Trophoblast cell (in vitro differentiated cells and primary cell): ENCODE data around the gene SLC7A8.

Experiments
- DNase-seq, 2 donors: peaks; one replicate each; pipeline ENCODE4 v3.0.0-alpha.2; 2016
- H2AFZ ChIP-seq: 2 replicates; pipeline ENCODE4 v1.6.1; 2013; ENCODE audit warnings: low read length, moderate library complexity, mild to moderate bottlenecking; ENCODE audit not compliant: insufficient read depth, poor library complexity
- H2AK5ac ChIP-seq: 2 replicates; pipeline ENCODE4 v1.6.1; 2013; ENCODE audit warnings: mild to moderate bottlenecking, low read length
- H2BK120ac ChIP-seq: 2 replicates; pipeline ENCODE4 v1.6.1; 2013; ENCODE audit warnings: low read length, mild to moderate bottlenecking, moderate library complexity; ENCODE audit not compliant: insufficient read depth, poor library complexity
- H2BK12ac ChIP-seq: 2 replicates; pipeline ENCODE4 v1.6.1; 2013; ENCODE audit warnings: mild to moderate bottlenecking, low read length, moderate library complexity
- H2BK5ac ChIP-seq: 2 replicates; pipeline ENCODE4 v1.6.1; 2013; ENCODE audit warnings: low read length, low read depth, moderate library complexity, mild to moderate bottlenecking; ENCODE audit not compliant: poor library complexity
- H3K14ac ChIP-seq: 2 replicates; pipeline ENCODE4 v1.6.1; 2013; ENCODE audit warnings: mild to moderate bottlenecking, low read length
- H3K18ac ChIP-seq: 2 replicates; pipeline ENCODE4 v1.6.1; 2013; ENCODE audit warnings: mild to moderate bottlenecking, low read length
- H3K23ac ChIP-seq: 2 replicates; pipeline ENCODE4 v1.6.1; 2013; ENCODE audit warnings: low read length
- H3K27ac ChIP-seq: 2 replicates; pipeline ENCODE4 v1.5.1; 2013; ENCODE audit warnings: low read depth, mild to moderate bottlenecking, inconsistent platforms, low read length, moderate library complexity
- H3K27me3 ChIP-seq: 2 replicates; pipeline ENCODE4 v1.6.1; 2013; ENCODE audit warnings: inconsistent platforms, mild to moderate bottlenecking, low read length, moderate library complexity; ENCODE audit not compliant: insufficient read depth
- H3K36me3 ChIP-seq, 2 experiments: 1 replicate in 1 of 2; 2 replicates in 1 of 2; pipeline ENCODE4 v1.6.1; 2013; ENCODE audit warnings: low read length in 2 of 2, mild to moderate bottlenecking in 2 of 2, moderate library complexity in 1 of 2; ENCODE audit not compliant: insufficient read depth in 2 of 2, control insufficient read depth in 1 of 2
- H3K4ac ChIP-seq: 2 replicates; pipeline ENCODE4 v1.6.1; 2013; ENCODE audit warnings: low read depth, mild to moderate bottlenecking, low read length, moderate library complexity
- H3K4me1 ChIP-seq, 2 experiments: 1 replicate in 1 of 2; 2 replicates in 1 of 2; pipeline ENCODE4 v1.6.1; 2013; ENCODE audit warnings: low read length in 2 of 2, mild to moderate bottlenecking in 2 of 2, moderate library complexity in 1 of 2; ENCODE audit not compliant: insufficient read depth in 2 of 2, control insufficient read depth in 1 of 2
- H3K4me2 ChIP-seq: 2 replicates; pipeline ENCODE4 v1.6.1; 2013; ENCODE audit warnings: inconsistent platforms, mild to moderate bottlenecking, low read length, moderate library complexity
- H3K4me3 ChIP-seq: 2 replicates; pipeline ENCODE4 v1.5.1; 2013; ENCODE audit warnings: mild to moderate bottlenecking, low read depth, low read length, inconsistent platforms
- H3K79me1 ChIP-seq: one replicate; pipeline ENCODE4 v1.6.1; 2013; ENCODE audit warnings: low read length
- H3K79me2 ChIP-seq: 2 replicates; pipeline ENCODE4 v1.6.1; 2013; ENCODE audit warnings: low read length, mild to moderate bottlenecking; ENCODE audit not compliant: control insufficient read depth, insufficient read depth, poor library complexity
- H3K9ac ChIP-seq: 2 replicates; pipeline ENCODE4 v1.6.1; 2013; ENCODE audit warnings: mild to moderate bottlenecking, low read length
- H3K9me3 ChIP-seq: 2 replicates; pipeline ENCODE4 v1.6.1; 2013; ENCODE audit warnings: low read depth, mild to moderate bottlenecking, control low read depth, inconsistent platforms, low read length; ENCODE audit not compliant: insufficient read depth
- H4K12ac ChIP-seq: 2 replicates; pipeline ENCODE4 v1.6.1; 2013; ENCODE audit warnings: low read depth, mild to moderate bottlenecking, low read length, moderate library complexity
- H4K8ac ChIP-seq: 2 replicates; pipeline ENCODE4 v1.6.1; 2013; ENCODE audit warnings: low read depth, mild to moderate bottlenecking, low read length, moderate library complexity
- H4K91ac ChIP-seq: one replicate; pipeline ENCODE4 v1.6.1; 2013; ENCODE audit warnings: low read depth, mild to moderate bottlenecking, low read length, moderate library complexity
- WGBS: extraction: QIAGEN DNeasy Blood & Tissue Kit; methylation state at CpG from one replicate; pipeline ENCODE4 v1.1.7; 2013; ENCODE audit warnings: missing lambda C conversion rate; ENCODE audit not compliant: insufficient read length, insufficient coverage; ENCODE audit errors: extremely low coverage; 5-methylcytosine and 5-hydroxymethylcytosine counted together

Gene SLC7A8

DNA sequence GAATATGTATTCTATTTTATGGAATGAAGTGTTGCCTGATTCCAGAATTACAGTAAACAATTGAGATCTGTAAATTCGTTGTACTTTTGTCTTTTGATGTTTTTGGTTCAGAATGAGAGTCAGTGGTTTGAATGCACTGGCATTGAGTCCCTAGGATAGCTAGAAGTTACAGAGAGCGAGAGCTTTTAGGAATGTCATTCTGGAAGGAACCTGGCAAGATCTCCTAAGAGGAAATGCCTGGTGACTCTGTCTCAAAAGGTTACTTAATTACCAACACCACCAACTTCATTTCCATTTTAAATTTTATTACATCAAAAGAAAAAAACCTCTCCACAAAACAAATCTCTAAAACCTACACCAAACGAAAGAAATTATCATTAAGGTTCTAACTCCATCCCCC, 58.4 kb downstream of the SLC7A8 start:
- Histone ChIP-seq H3K27ac (no peak overlapping the region), H2BK5ac (no peak overlapping the region), H3K79me1 (no peaks in the 10 kb centered on the region), H2AFZ (no peak overlapping the region), H3K4me1 (peaks cover 0 to 2% of the 10 kb centered on the region in 2 experiments), H3K23ac (no peak overlapping the region), H3K79me2 (no peaks in the 10 kb centered on the region), H3K4me3 (no peak overlapping the region), H3K18ac (no peak overlapping the region), H3K4ac (no peak overlapping the region), H4K12ac (no peak overlapping the region), H2AK5ac (no peak overlapping the region), H3K4me2 (no peak overlapping the region), H3K27me3 (no peaks in the 10 kb centered on the region), H2BK120ac (no peak overlapping the region), H2BK12ac (no peak overlapping the region), H3K9me3 (no peaks in the 10 kb centered on the region), H3K14ac (no peak overlapping the region), H4K91ac (no peak overlapping the region), H4K8ac (no peak overlapping the region), H3K36me3 (peaks cover 19 to 21% of the 10 kb centered on the region in 2 experiments), H3K9ac (no peak overlapping the region)
- 100% methylated on average over 1 of the region's 3 CpGs for WGBS
- no peak for DNase-seq

DNA sequence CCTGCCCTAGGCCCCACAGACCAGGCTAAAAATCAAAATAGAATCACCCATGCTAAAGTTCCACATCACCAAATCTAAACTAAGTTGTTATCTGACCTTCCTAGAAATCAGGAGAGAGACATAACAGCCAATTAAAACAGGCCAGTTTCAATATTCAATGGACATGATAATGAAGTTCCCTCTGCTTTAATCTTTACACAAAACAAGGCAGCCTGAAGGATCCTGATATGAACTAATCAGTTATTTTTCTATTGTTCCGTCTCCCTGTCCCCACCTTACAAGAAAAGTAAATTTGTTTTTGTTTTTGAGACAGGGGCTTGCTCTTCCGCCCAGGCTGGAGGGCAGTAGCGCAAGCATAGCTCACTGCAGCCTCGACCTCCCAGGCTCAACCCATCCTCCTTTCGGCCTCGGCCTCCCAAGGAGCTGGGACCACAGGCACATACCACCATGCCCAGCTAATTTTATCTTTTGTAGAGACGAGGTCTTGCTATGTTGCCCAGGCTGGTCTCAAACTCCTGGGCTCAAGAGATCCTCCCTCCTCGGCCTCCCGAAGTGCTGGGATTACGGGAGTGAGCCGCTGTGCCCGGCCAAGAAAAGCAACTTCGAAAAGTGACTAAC, 59.0 kb downstream of the SLC7A8 start:
- Histone ChIP-seq H3K18ac (no peak overlapping the region), H3K79me1 (no peaks in the 10 kb centered on the region), H2BK120ac (no peak overlapping the region), H3K9ac (no peak overlapping the region), H3K4ac (no peak overlapping the region), H3K36me3 (peaks cover 19% of the 10 kb centered on the region in 2 experiments), H4K12ac (no peak overlapping the region), H3K27ac (no peak overlapping the region), H4K91ac (no peak overlapping the region), H3K4me1 (peaks cover 0 to 2% of the 10 kb centered on the region in 2 experiments), H3K23ac (no peak overlapping the region), H2AK5ac (no peak overlapping the region), H3K4me3 (no peak overlapping the region), H3K9me3 (no peaks in the 10 kb centered on the region), H2BK12ac (no peak overlapping the region), H2BK5ac (no peak overlapping the region), H3K79me2 (no peaks in the 10 kb centered on the region), H3K4me2 (no peak overlapping the region), H3K14ac (no peak overlapping the region), H4K8ac (no peak overlapping the region), H3K27me3 (no peaks in the 10 kb centered on the region), H2AFZ (no peak overlapping the region)
- WGBS, result no CpG with 5 or more reads among the region's 13 CpGs
- DNase-seq, result no peak

DNA sequence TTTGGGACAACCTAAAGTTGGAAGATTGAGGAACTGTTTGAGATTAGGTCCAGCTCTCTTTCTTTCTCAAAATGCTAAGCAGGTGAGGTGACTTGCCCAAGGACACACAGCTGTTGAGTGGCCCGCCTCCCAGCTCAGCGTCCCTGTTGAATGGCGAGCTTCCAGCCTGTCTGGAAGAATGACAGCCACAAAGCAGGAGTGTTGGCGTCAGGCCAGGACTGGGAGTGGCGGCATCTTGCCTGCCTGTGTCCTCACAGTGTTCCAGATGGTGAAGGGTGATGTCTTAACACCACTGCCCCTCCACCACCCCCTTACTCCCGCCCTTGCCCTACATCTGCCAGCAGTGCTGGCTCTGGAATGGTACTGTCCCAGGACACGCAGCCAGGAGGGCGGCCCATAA, 60.0 kb downstream of the SLC7A8 start:
- H3K4me1 ChIP-seq, result peaks cover 0 to 2% of the 10 kb centered on the region in 2 experiments
- H2AK5ac ChIP-seq, result no peak overlapping the region
- no peak overlapping the region for H2BK120ac ChIP-seq
- no CpG with 5 or more reads among the region's 8 CpGs for WGBS
- H3K27ac ChIP-seq, result no peak overlapping the region
- H4K8ac ChIP-seq, result no peak overlapping the region
- H2BK12ac ChIP-seq, result no peak overlapping the region
- H3K4ac ChIP-seq, result no peak overlapping the region
- H3K9ac ChIP-seq, result no peak overlapping the region
- no peak overlapping the region for H3K4me3 ChIP-seq
- no peak overlapping the region for H4K12ac ChIP-seq
- H4K91ac ChIP-seq, result no peak overlapping the region
- no peak overlapping the region for H3K4me2 ChIP-seq
- H3K9me3 ChIP-seq, result no peaks in the 10 kb centered on the region
- no peaks in the 10 kb centered on the region for H3K79me1 ChIP-seq
- H2AFZ ChIP-seq, result no peak overlapping the region
- H3K79me2 ChIP-seq, result no peaks in the 10 kb centered on the region
- no peak overlapping the region for H2BK5ac ChIP-seq
- H3K18ac ChIP-seq, result no peak overlapping the region
- H3K27me3 ChIP-seq, result no peaks in the 10 kb centered on the region
- peak in 1 of 2 donors; percentile 13 for DNase-seq
- H3K36me3 ChIP-seq, result peaks cover 16 to 17% of the 10 kb centered on the region in 2 experiments
- no peak overlapping the region for H3K14ac ChIP-seq
- no peak overlapping the region for H3K23ac ChIP-seq

DNA sequence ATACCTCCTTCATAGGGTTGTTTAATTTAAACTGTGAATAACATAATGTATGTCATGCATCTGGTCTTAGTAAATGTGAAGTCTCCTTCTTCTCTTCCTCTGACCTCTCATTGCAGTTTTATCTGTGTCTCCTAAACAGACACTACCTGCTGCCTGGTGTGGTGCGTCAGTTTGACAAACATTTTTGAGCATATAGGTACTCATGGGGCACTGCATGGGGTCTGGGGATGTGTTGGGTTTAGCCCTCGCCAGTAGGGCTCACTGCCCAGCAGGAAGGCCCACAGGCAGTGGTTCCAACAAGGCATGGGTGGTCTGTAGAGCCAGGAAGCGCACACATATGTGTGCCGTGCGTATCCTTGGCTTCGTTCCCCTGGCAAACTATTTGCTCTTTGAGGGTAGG, 61.4 kb downstream of the SLC7A8 start:
- Histone ChIP-seq H3K9me3 (no peaks in the 10 kb centered on the region), H2BK120ac (no peak overlapping the region), H3K4me1 (peaks cover 0 to 2% of the 10 kb centered on the region in 2 experiments), H3K4ac (no peak overlapping the region), H3K23ac (no peak overlapping the region), H2AK5ac (no peak overlapping the region), H3K27me3 (no peaks in the 10 kb centered on the region), H2BK12ac (no peak overlapping the region), H4K12ac (no peak overlapping the region), H3K9ac (no peak overlapping the region), H2AFZ (no peak overlapping the region), H3K18ac (no peak overlapping the region), H3K36me3 (peaks cover 2 to 5% of the 10 kb centered on the region in 2 experiments), H3K14ac (no peak overlapping the region), H2BK5ac (no peak overlapping the region), H3K4me2 (no peak overlapping the region), H3K27ac (no peak overlapping the region), H4K91ac (no peak overlapping the region), H3K79me1 (no peaks in the 10 kb centered on the region), H4K8ac (no peak overlapping the region), H3K4me3 (no peak overlapping the region), H3K79me2 (no peaks in the 10 kb centered on the region)
- WGBS, result no CpG with 5 or more reads among the region's 6 CpGs
- no peak for DNase-seq
